GM10248 (cell line): ENCODE data around the gene CCT2.

Experiments used
- CTCF ChIA-PET: fragments of 300-600 bp; sonication (Branson Sonifier 250); formaldehyde crosslinking; extraction: SDS; loops from one replicate; lab custom pipeline; 2021; ENCODE audit warnings: antibody characterized with exemption; lab: Yijun Ruan, JAX
- POLR2A ChIA-PET: fragments of 350-650 bp; sonication (Branson Sonifier 250); formaldehyde crosslinking; extraction: SDS; loops from one replicate; lab custom pipeline; 2020; ENCODE audit warnings: antibody characterized with exemption; lab: Yijun Ruan, JAX
- DNase-seq: peaks from one replicate; pipeline ENCODE4 v3.0.0; 2012; ENCODE audit errors: extremely low spot score
- TF ChIP-seq, protein P1 (sequence below): IDR thresholded peaks from 2 replicates; pipeline ENCODE4 v1.5.1; 2012; ENCODE audit warnings: mild to moderate bottlenecking, low read depth; ENCODE audit errors: extremely low read depth, missing control alignments, control extremely low read depth

Gene CCT2

DNA sequence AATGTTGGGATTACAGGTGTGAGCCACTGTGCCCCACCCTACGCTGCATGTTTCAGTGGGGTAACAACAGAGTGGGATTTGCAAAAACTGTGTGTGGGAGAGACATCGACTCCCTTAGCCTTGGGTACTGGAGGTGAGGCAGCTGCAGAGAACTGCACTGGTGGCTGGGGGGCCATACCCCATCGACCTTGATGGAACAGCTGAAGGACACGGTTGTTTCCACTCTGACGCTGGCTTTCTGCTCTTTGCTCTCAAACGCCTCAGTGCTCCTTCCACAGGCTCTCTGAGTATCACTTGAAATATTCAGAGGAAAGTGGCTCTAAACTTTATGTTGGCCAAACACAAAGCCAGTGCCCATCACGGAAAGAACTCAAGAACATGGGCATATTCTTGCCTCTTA lies 56.3 kb downstream of the CCT2 start:
- CTCF ChIA-PET = interaction anchor here (0.8 to 3.7 kb wide), 6 partner anchors 10 to 350 kb away, joined by 3 to 61 read pairs (median 11); no protein-coding TSS in a partner anchor
- DNase-seq = no peak
- POLR2A ChIA-PET = no interaction called here
- TF ChIP-seq, protein P1, sequence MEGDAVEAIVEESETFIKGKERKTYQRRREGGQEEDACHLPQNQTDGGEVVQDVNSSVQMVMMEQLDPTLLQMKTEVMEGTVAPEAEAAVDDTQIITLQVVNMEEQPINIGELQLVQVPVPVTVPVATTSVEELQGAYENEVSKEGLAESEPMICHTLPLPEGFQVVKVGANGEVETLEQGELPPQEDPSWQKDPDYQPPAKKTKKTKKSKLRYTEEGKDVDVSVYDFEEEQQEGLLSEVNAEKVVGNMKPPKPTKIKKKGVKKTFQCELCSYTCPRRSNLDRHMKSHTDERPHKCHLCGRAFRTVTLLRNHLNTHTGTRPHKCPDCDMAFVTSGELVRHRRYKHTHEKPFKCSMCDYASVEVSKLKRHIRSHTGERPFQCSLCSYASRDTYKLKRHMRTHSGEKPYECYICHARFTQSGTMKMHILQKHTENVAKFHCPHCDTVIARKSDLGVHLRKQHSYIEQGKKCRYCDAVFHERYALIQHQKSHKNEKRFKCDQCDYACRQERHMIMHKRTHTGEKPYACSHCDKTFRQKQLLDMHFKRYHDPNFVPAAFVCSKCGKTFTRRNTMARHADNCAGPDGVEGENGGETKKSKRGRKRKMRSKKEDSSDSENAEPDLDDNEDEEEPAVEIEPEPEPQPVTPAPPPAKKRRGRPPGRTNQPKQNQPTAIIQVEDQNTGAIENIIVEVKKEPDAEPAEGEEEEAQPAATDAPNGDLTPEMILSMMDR = no peak

DNA sequence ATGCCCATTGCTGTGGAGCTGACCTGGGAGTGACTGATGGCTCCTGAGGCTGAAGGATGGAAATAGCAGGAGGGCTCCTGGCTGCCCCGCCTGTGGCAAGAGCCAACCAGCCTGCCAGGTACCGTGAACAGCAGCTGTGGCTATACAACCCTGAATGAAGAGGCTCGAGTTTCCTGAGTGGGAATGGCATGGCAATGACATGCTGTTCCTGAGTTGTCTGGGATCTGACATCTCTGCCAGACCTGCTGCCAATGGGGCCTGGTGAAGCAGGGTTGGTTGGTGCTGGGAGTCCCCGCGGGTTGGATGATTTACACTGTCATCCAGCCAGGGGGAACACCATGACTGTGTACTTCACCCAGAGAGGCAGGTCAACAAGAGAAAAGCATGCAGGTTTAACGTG lies 57.3 kb downstream of the CCT2 start:
- TF ChIP-seq, protein P1 = no peak
- ChIA-PET CTCF (interaction anchor here (0.8 kb wide), 1 partner anchor 285 kb away, joined by 3 read pairs; no protein-coding TSS in a partner anchor), POLR2A (interaction anchor here (0.5 kb wide), 1 partner anchor 398 kb away, joined by 3 read pairs; no protein-coding TSS in a partner anchor)
- DNase-seq = no peak

DNA sequence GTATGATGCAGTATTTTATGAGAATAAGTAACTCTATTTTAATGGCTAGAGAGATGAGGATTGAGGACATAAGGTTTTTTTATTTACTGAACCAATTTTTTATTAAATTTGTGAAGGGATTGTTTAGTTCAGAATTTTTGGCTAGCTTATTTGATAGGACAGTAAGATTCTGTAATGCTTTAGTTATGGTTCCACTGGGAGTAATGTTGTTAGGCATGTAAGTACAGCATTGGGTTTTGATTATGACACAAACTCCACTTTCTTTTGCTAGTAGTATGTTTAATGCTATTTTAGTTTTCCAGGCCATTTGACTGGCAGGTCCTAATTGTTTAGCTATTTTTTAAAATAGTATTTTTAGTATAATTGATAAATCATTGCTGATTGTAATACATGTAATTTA lies 59.3 kb downstream of the CCT2 start:
- DNase-seq = no peak
- POLR2A ChIA-PET = no interaction called here
- TF ChIP-seq, protein P1 = no peak
- CTCF ChIA-PET = interaction anchor here (0.7 to 0.9 kb wide), 2 partner anchors 23 to 287 kb away, joined by 3 read pairs; no protein-coding TSS in a partner anchor

DNA sequence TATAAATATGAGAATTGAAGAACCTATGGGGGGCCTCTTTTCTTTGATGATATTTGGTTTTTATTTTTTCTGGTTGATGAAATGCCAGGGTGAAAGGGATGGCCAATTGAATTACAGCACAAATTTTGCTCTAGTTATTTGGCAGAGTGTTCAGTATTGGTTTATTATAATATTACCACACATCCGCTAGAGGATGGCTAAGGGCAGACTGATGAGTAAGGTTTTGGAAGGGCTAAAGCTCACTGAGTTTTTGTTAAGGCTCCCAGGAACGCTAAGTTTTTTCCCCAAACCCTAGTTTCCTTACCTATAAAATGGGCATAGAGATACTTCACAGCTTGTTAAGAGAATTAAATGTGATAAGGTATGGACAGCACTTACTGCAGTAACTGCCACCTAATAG lies 59.8 kb downstream of the CCT2 start:
- POLR2A ChIA-PET = no interaction called here
- CTCF ChIA-PET = no interaction called here
- TF ChIP-seq, protein P1 = no peak
- no peak for DNase-seq

DNA sequence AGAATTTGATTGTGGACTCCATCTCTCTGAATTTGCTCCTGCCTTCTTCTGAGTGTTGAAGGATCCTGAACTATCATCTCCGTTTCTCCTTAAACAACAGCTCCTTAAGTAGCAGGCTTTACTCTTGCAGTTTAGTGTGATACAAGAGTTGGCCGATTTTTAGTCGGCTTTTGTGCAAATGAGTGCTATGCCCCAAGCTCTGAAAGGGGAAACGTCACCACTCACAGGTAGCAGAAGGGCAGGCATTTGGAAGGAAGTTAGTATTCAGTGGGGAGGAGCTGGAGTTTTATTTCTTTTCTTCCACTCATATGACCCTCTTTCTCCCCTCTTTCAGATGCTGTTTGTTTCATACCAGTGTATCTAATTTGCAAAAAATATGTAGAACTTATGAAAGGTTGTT lies 61.9 kb downstream of the CCT2 start:
- TF ChIP-seq, protein P1 = no peak
- CTCF ChIA-PET = no interaction called here
- POLR2A ChIA-PET = no interaction called here
- no peak for DNase-seq

DNA sequence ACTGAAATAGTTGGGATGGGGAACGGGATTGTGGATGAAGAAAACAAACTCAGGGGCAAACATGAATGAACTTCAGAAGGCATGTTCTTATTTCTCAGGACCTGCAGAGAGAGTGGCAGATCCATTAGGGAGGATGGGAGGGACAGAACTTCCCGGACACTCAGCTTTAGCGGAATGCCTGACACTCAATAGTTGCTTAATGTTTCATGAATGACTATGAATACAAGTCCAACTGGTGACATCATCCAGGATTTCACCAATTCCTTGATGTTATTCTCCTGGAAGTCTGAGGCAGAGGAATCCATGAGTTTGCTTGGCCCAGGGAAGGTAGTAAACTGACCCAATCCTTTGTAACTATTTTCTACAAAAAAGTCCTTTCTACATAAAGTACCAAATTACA lies 63.2 kb downstream of the CCT2 start:
- POLR2A ChIA-PET = no interaction called here
- DNase-seq = no peak
- TF ChIP-seq, protein P1 = no peak
- CTCF ChIA-PET = interaction anchor here (2.2 kb wide), 1 partner anchor 9 kb away, joined by 14 read pairs; no protein-coding TSS in a partner anchor
